ENCODE data around the gene CDCA3.

DNA sequence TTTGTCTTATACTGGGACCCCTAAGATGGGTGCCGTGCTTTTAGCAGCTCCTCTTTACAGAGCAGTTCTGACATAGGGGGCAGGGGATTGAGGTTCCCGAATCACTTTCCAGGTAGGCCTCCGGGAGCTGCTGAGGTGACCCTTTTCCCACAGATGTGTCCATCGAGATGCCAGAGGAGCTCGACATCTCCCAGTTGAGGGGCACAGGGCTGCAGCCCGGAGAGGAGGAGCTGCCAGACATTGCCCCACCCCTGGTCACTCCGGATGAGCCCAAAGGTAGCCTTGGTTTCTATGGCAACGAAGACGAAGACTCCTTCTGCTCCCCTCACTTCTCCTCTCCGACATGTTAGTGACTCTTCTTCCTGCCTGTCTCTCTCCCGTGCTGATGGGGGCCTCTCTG lies 11.9 kb upstream of the CDCA3 start:
- TF ChIP-seq CTCF (conservative IDR thresholded peaks at IDR 0.05 in 1 of 2, IDR thresholded peaks at IDR 0.05 in 1 of 2; ENCODE audit: low read depth in 1 of 2, low read length in 2 of 2) (no peak), EZH2 (IDR thresholded peaks at IDR 0.05; ENCODE audit: low read length, missing control alignments) (no peak)
